Upper lobe of left lung (tissue), 6 donors: ENCODE results near the gene GNGT2. TPM values are rescaled to one million over a fixed set of nuclear protein-coding genes. Genes with fewer than 3 reads are reported as not detected.
A peak's percentile ranks its signal among the peaks of the same experiment; 100 is the strongest.

Experiments
- ATAC-seq, 2 donors: fragments of 200-7000 bp; cut with Tn5 transposase; one replicate each; pipeline ENCODE4 v1.9.1; 2022; ENCODE audit warnings: mild to moderate bottlenecking in 2 of 2, moderate library complexity in 2 of 2; ENCODE audit not compliant: low FRiP score in 2 of 2
- DNase-seq, 2 donors: peaks; one replicate each; pipeline ENCODE4 v3.0.0-alpha.2; 2019 to 2020
- H3K27ac ChIP-seq, 4 donors: fragments of 200-600 bp; sonication (generic); one replicate each; pipeline ENCODE4 v1.5.1; 2016 to 2019
- H3K27me3 ChIP-seq, 4 donors: fragments of 200-600 bp; sonication (generic); one replicate each; pipeline ENCODE4 v1.5.1; 2017 to 2019
- H3K36me3 ChIP-seq, 4 donors: fragments of 200-600 bp; sonication (generic); one replicate each; pipeline ENCODE4 v1.5.1; 2016 to 2019
- H3K4me1 ChIP-seq, 4 donors: fragments of 200-600 bp; sonication (generic); one replicate each; pipeline ENCODE4 v1.5.1; 2018 to 2019
- H3K4me3 ChIP-seq, 4 donors: fragments of 200-600 bp; sonication (generic); one replicate each; pipeline ENCODE4 v1.5.1; 2017 to 2019; ENCODE audit warnings: mild to moderate bottlenecking in 2 of 4, moderate library complexity in 1 of 4
- H3K9me3 ChIP-seq, 4 donors: fragments of 200-600 bp; sonication (generic); one replicate each; pipeline ENCODE4 v1.5.1; 2018 to 2019
- EP300 ChIP-seq, 4 donors: sonication (generic); formaldehyde crosslinking; IDR thresholded peaks; one replicate each; pipeline ENCODE4 v1.5.1; 2017; ENCODE audit warnings: antibody characterized with exemption in 4 of 4, control low read depth in 2 of 4
- POLR2A ChIP-seq, 4 donors: fragments of 450-650 bp; IDR thresholded peaks; one replicate each; pipeline ENCODE4 v1.5.1; 2016 to 2017; ENCODE audit warnings: antibody characterized with exemption in 4 of 4, mild to moderate bottlenecking in 2 of 4
- POLR2AphosphoS5 ChIP-seq, 2 donors: sonication (generic); formaldehyde crosslinking; IDR thresholded peaks; one replicate each; pipeline ENCODE4 v1.5.1; 2017; ENCODE audit warnings: antibody characterized with exemption in 2 of 2
- WGBS, 2 donors: methylation state at CpG; one replicate each; pipeline ENCODE4 v1.1.5; 2017 to 2018; 5-methylcytosine and 5-hydroxymethylcytosine counted together
- total RNA-seq, 6 donors: library from RNA; depleted of rRNA in 4 of 6; stranded (reverse); fragments of >200 nt in 4 of 6; gene quantifications; one replicate each; pipeline versions ENCODE4 v1.1.0 to v1.2.1, GENCODE V29; 2016 to 2021
- TF ChIP-seq, protein P1 (sequence below), 6 experiments: fragments of 450-650 bp in 4 of 6; fragments of 200-600 bp in 2 of 6; sonication (generic) in 2 of 6; IDR thresholded peaks; one replicate each; pipeline ENCODE4 v1.5.1; 2016 to 2019; ENCODE audit warnings: antibody characterized with exemption in 6 of 6
- donor health status: DM: no; HTN: no; CAD: no; lungs with moderate emphysema.
- donor health status: DM: no; HTN: yes; CAD: no; lungs with severe emphysema.

GNGT2 gene
- total RNA-seq, 6 donors from 2014 or later, result 1.1 to 22.5 (median 9.9) TPM

GRCh38 chr17:49218941-49219913, 8.9 kb upstream of the GNGT2 start:
- WGBS, 2 donors, result 52 to 70% methylated on average over 25 to 35 of the region's 37 CpGs
- no peaks in the 10 kb centered on the region for H3K9me3 ChIP-seq
- TF ChIP-seq, protein P1, sequence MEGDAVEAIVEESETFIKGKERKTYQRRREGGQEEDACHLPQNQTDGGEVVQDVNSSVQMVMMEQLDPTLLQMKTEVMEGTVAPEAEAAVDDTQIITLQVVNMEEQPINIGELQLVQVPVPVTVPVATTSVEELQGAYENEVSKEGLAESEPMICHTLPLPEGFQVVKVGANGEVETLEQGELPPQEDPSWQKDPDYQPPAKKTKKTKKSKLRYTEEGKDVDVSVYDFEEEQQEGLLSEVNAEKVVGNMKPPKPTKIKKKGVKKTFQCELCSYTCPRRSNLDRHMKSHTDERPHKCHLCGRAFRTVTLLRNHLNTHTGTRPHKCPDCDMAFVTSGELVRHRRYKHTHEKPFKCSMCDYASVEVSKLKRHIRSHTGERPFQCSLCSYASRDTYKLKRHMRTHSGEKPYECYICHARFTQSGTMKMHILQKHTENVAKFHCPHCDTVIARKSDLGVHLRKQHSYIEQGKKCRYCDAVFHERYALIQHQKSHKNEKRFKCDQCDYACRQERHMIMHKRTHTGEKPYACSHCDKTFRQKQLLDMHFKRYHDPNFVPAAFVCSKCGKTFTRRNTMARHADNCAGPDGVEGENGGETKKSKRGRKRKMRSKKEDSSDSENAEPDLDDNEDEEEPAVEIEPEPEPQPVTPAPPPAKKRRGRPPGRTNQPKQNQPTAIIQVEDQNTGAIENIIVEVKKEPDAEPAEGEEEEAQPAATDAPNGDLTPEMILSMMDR (IDR thresholded peaks at IDR 0.05), result peak in 3 of 6 experiments; percentile 26 to 42 (median 29)
- TF ChIP-seq POLR2AphosphoS5 (IDR thresholded peaks at IDR 0.05), result peak; percentile 4 to 10
- TF ChIP-seq POLR2A (IDR thresholded peaks at IDR 0.05), result peak in 1 of 4 donors; percentile 40
- TF ChIP-seq EP300 (IDR thresholded peaks at IDR 0.05), result no peak
- peak overlapping the region; percentile 39 to 86 (median 72) for H3K27ac ChIP-seq
- peaks cover 0 to 2% (median 0%) of the 10 kb centered on the region in 4 donors for H3K27me3 ChIP-seq
- ATAC-seq, result peak in 1 of 2 donors; percentile 54
- H3K4me3 ChIP-seq, result peak overlapping the region in 1 of 4 donors; percentile 3
- DNase-seq, result peak; percentile 60 to 80
- peaks cover 55 to 73% (median 66%) of the 10 kb centered on the region in 4 donors for H3K4me1 ChIP-seq
- peaks cover 0 to 31% (median 5%) of the 10 kb centered on the region in 4 donors for H3K36me3 ChIP-seq

- WGBS, 2 donors, result 63 to 65% methylated on average over 15 of the region's 17 CpGs
- ATAC-seq (peak; percentile 80 to 83), DNase-seq (peak; percentile 86)
Measured at GRCh38 chr17:49217651-49218413, 7.5 kb upstream of the GNGT2 start.

GRCh38 chr17:49216953-49217650, 6.7 kb upstream of the GNGT2 start:
- ATAC-seq (peak; percentile 70 to 78), DNase-seq (peak in 1 of 2 donors; percentile 82)
- 39 to 46% methylated on average over 11 of the region's 11 CpGs for WGBS, 2 donors
- TF ChIP-seq EP300 (IDR thresholded peaks at IDR 0.05) (peak in 2 of 4 donors; percentile 31 to 44), POLR2A (IDR thresholded peaks at IDR 0.05) (peak in 1 of 4 donors; percentile 45), POLR2AphosphoS5 (IDR thresholded peaks at IDR 0.05) (peak; percentile 66 to 91)
- TF ChIP-seq, protein P1 (IDR thresholded peaks at IDR 0.05), result no peak
- Histone ChIP-seq H3K4me3 (no peak overlapping the region), H3K9me3 (no peaks in the 10 kb centered on the region), H3K36me3 (peaks cover 0 to 22% (median 5%) of the 10 kb centered on the region in 4 donors), H3K27me3 (no peaks in the 10 kb centered on the region), H3K4me1 (peaks cover 53 to 81% (median 69%) of the 10 kb centered on the region in 4 donors), H3K27ac (peak overlapping the region; percentile 64 to 86 (median 78))

More at GRCh38 chr17:49217651-49218413, 7.5 kb upstream of the GNGT2 start:
- peaks cover 0 to 29% (median 5%) of the 10 kb centered on the region in 4 donors for H3K36me3 ChIP-seq
- H3K4me3 ChIP-seq, result peak overlapping the region in 1 of 4 donors; percentile 17
- H3K9me3 ChIP-seq, result no peaks in the 10 kb centered on the region
- peak overlapping the region; percentile 39 to 86 (median 72) for H3K27ac ChIP-seq
- TF ChIP-seq, protein P1 (IDR thresholded peaks at IDR 0.05), result no peak
- TF ChIP-seq POLR2A (IDR thresholded peaks at IDR 0.05) (peak in 1 of 4 donors; percentile 56), POLR2AphosphoS5 (IDR thresholded peaks at IDR 0.05) (peak; percentile 62 to 86), EP300 (IDR thresholded peaks at IDR 0.05) (peak in 1 of 4 donors; percentile 47)
- no peaks in the 10 kb centered on the region for H3K27me3 ChIP-seq
- H3K4me1 ChIP-seq, result peaks cover 53 to 74% (median 66%) of the 10 kb centered on the region in 4 donors

DNA sequence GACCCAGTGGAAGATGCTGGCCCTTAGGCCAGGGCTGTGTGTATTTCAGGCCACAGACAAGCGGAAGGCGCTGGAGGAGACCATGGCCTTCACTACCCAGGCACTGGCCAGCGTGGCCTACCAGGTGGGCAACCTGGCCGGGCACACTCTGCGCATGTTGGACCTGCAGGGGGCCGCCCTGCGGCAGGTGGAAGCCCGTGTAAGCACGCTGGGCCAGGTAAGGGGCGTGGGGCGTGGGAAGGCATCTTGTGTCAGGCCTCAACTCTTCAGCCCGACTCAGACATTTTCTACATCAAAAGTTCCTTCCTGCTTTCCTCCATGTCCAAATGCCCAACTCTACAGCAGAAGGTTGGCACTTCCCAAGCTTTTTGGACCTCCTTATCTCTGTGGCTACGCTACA, 6.1 kb upstream of the GNGT2 start:
- peak in 1 of 2 donors; percentile 72 for DNase-seq
- Histone ChIP-seq H3K27ac (peak overlapping the region; percentile 64 to 86 (median 78)), H3K27me3 (no peaks in the 10 kb centered on the region), H3K36me3 (peaks cover 0 to 18% (median 5%) of the 10 kb centered on the region in 4 donors), H3K9me3 (no peaks in the 10 kb centered on the region), H3K4me1 (peaks cover 53 to 83% (median 73%) of the 10 kb centered on the region in 4 donors), H3K4me3 (no peak overlapping the region)
- no peak for ATAC-seq
- 80 to 85% methylated on average over 12 to 13 of the region's 13 CpGs for WGBS, 2 donors
- TF ChIP-seq POLR2A (IDR thresholded peaks at IDR 0.05), result no peak
- TF ChIP-seq POLR2AphosphoS5 (IDR thresholded peaks at IDR 0.05), result no peak
- no peak for TF ChIP-seq EP300 (IDR thresholded peaks at IDR 0.05)
- TF ChIP-seq, protein P1 (IDR thresholded peaks at IDR 0.05), result no peak
